NCI-H187 (cell line): Measurements from ENCODE around the gene CACNA1B.
"Not testable (repeated sequence)": the region's sequence is repeated elsewhere in the genome, so short reads cannot be mapped to it uniquely, and the experiment has no call there.

ENCODE experiments used
- DNase-seq, 2 experiments: peaks; one replicate each; lab custom pipeline; 2025; lab: John Stamatoyannopoulos, UW

CACNA1B gene

DNA sequence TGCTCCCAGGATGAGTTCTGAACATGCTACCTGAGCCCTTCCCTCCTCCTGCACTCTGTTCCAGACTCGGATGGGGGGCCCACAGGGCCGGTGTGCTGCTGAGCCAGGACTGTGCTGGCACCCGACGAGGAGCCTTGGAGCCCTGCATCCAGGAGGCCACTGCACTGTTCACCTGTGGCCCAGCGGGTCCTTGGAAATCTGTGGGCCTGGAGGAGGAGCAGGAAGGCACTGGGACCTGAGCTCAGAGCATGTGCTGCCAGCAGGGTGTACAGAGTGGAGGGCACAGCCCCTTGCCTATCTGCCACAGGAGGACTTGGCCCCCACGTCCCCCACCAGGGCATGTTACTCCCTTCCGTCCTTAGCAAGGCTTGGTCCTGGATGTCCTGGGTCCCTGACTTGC is 265.9 kb downstream of the CACNA1B start:
- not testable (repeated sequence) for DNase-seq

DNA sequence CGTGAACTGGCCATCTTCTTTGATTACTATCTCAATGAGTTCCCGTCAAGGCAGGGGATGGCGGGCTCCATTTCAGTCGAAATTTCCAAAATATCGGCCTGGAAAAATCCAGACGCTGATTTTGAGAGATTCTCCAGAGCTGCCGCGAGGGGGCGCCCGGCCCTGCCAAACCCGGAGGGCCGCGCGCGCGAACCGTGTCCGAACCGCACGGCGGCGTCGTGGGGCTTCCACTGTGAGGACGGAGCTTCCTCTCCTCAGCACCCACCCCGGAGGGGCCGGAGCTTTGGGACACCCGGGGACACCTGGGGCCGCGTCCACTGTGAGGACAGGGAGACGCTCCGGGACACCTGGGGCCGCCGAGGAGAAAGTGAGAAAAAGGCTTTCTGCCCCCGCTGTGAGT is 270.0 kb downstream of the CACNA1B start:
- not testable (repeated sequence) for DNase-seq

DNA sequence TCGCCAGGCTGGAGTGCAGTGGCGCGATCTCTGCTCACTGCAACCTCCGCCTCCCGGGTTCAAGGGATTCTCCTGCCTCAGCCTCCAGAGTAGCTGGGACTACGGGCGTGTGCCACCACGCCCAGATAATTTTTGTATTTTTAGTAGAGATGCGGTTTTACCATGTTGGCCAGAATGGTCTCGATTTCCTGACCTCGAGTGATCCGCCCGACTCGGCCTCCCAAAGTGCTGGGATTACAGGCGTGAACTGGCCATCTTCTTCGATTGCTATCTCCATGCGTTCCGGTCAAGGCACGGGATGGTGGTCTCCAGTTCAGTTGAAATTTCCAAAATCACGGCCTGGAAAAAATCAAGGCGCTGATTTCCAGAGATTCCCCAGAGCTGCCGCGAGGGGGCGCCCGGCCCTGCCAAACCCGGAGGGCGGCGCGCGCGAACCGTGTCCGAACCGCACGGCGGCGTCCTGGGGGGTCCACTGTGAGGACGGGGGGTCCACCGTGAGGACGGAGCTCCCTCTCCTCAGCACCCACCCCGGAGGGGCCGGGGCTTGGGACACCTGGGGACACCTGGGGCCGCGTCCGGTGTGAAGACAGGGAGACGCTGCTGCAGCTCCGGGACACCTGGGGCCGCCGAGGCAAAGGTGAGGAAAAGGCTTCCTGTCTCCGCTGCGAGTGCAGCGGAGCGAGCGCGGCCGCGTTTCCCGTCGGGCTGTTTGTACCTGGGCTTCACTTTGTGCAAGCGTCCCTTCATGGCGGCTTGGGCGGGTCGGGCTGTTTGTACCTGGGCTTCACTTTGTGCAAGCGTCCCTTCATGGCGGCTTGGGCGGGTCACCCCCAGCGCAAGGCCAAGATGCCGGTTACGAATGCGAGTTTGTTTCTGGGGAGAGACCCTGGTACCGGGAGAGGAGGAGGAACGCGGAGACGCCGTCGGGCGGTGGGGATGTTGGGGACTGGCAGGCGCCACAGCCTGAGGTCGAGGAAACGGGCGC is 272.4 kb downstream of the CACNA1B start:
- peak in 1 of 2 experiments; percentile 7 for DNase-seq

DNA sequence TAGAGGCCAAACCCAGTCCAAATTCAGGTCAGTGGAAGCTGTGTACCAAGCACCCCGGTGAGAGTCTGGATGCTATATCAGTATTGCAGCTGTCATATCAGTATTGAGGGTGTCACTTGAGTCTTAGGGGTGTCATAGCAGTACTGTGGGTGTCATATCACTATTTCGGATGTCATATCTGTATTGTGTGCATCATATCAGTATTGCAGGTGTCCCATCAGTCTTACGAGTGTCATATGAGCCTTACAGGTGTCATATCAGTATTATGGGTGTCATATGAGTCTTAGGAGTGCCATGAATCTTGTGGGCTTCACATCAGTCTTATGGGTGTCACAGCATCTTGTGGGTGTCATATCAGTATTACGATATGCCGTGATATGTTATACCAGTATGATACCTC is 278.2 kb downstream of the CACNA1B start:
- DNase-seq: not testable (repeated sequence)

DNA sequence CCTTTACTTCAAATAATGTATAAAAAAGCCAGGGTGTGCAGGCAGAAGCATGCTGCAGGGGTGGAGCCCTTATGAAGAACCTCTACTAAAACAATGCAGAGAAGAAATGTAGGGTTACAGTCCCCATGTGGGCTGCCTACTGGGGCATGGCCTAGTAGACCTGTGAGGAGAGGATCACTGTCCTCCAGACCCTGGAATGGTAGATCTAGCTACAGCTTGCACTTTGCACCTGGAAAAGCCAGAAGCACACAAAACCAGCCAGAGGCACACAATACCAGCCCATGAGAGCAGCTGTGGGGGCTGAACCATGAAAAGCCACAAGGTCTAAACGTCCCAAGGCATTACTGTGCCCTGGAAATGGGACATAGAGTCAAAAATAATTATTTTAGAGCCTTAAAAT is 289.2 kb downstream of the CACNA1B start:
- not testable (repeated sequence) for DNase-seq
